Upper lobe of right lung (tissue), 1 donor: ENCODE data around the gene UNC119B. TPM values are rescaled to one million over a fixed set of nuclear protein-coding genes. Genes with fewer than 3 reads are reported as not detected.
A peak's percentile ranks its signal among the peaks of the same experiment; 100 is the strongest.

Experiments
- ATAC-seq: fragments of 200-7000 bp; cut with Tn5 transposase; one replicate; pipeline ENCODE4 v1.9.1; 2020; ENCODE audit warnings: mild to moderate bottlenecking, moderate library complexity
- DNase-seq: peaks from one replicate; pipeline ENCODE4 v3.0.0-alpha.2; 2020
- H3K27ac ChIP-seq: fragments of 200-600 bp; one replicate; pipeline ENCODE4 v1.8.0; 2022
- H3K27me3 ChIP-seq: fragments of 200-600 bp; one replicate; pipeline ENCODE4 v1.8.0; 2022; ENCODE audit warnings: mild to moderate bottlenecking
- H3K36me3 ChIP-seq: fragments of 200-600 bp; one replicate; pipeline ENCODE4 v1.8.0; 2022
- H3K4me1 ChIP-seq: fragments of 200-600 bp; one replicate; pipeline ENCODE4 v1.8.0; 2022
- H3K4me3 ChIP-seq: fragments of 200-600 bp; one replicate; pipeline ENCODE4 v1.8.0; 2022; ENCODE audit warnings: mild to moderate bottlenecking
- H3K9me3 ChIP-seq: fragments of 200-600 bp; one replicate; pipeline ENCODE4 v1.8.0; 2022
- intact Hi-C: fragments of 100-400 bp; cut with DNase I; formaldehyde crosslinking; loops from one replicate; pipeline ENCODE4 v1.11.0; 2022
- long read RNA-seq: library from polyadenylated mRNA; unstranded; transcript quantifications from one replicate; pipeline ENCODE4 v2.0.0, GENCODE V29; 2021
- total RNA-seq: library from RNA; stranded (reverse); fragmentation: NEBNext Ultra II Directional; extraction: Animal tissue kit (Norgen Biotek cat#: 25700); gene quantifications from one replicate; pipeline ENCODE4 v1.2.1, GENCODE V29; 2021
- TF ChIP-seq, protein P1 (sequence below): fragments of 200-600 bp; IDR thresholded peaks from one replicate; pipeline ENCODE4 v1.8.0; 2022; ENCODE audit warnings: antibody characterized with exemption
- donor health status: DM: no; HTN: yes; CAD: no; lungs with severe emphysema.

Gene UNC119B
- total RNA-seq, result 23.0 TPM
- long read RNA-seq, full-length matches to known transcripts, result 12 of 12 reads
- long read RNA-seq, partial matches to known transcripts, result 0 of 12 reads
- long read RNA-seq, other reads (novel, unspliced or antisense), result 0 of 12 reads

DNA sequence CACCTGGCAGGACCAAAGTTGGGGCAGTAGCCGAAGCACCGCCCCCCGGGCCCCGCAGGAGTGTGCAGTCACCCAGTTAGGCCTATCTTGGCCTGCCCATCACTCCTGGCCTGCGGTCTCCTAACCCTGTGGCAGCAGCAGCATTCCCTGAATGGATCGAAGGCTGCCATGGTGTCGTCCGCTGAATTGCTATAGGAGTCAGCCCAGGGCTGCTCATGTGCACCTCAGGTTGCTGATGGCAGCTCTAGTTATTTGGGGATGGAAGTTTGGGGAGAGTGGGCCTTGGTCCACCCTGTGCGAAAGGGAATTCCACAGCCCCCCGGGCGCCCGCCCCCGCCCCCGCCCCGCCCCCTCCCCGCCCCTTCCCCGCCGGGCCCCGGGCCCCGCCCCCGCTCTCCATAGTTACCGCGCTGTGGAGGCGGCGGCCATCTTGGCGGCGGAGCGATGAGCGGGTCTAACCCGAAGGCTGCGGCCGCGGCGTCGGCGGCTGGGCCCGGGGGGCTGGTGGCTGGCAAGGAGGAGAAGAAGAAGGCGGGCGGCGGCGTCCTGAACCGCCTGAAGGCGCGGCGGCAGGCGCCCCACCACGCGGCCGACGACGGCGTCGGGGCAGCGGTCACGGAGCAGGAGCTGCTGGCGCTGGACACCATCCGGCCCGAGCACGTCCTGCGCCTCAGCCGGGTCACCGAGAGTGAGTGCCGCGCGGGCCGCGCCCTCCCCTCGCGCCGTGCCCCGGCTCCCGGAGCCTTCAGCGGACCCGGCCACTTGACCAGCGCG is at the start of gene UNC119B:
TSS of gene UNC119B (plus strand) at position 428 of the 774 bp plus-strand sequence. CDS start at position 445, 17 bp downstream.
- Histone ChIP-seq H3K9me3 (no peaks in the 10 kb centered on the region), H3K27me3 (no peaks in the 10 kb centered on the region), H3K27ac (peak within 1 kb of the TSS; percentile 84), H3K36me3 (peaks cover 17% of the 10 kb centered on the region), H3K4me3 (peak within 1 kb of the TSS; percentile 90), H3K4me1 (peaks cover 16% of the 10 kb centered on the region)
- peak; percentile 89 for DNase-seq
- ATAC-seq, result peak; percentile 92
- intact Hi-C loops, result loop anchor here (5.0 kb wide), 1 partner anchor 63 kb away; no protein-coding TSS in a partner anchor
- TF ChIP-seq, protein P1, sequence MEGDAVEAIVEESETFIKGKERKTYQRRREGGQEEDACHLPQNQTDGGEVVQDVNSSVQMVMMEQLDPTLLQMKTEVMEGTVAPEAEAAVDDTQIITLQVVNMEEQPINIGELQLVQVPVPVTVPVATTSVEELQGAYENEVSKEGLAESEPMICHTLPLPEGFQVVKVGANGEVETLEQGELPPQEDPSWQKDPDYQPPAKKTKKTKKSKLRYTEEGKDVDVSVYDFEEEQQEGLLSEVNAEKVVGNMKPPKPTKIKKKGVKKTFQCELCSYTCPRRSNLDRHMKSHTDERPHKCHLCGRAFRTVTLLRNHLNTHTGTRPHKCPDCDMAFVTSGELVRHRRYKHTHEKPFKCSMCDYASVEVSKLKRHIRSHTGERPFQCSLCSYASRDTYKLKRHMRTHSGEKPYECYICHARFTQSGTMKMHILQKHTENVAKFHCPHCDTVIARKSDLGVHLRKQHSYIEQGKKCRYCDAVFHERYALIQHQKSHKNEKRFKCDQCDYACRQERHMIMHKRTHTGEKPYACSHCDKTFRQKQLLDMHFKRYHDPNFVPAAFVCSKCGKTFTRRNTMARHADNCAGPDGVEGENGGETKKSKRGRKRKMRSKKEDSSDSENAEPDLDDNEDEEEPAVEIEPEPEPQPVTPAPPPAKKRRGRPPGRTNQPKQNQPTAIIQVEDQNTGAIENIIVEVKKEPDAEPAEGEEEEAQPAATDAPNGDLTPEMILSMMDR, result no peak

DNA sequence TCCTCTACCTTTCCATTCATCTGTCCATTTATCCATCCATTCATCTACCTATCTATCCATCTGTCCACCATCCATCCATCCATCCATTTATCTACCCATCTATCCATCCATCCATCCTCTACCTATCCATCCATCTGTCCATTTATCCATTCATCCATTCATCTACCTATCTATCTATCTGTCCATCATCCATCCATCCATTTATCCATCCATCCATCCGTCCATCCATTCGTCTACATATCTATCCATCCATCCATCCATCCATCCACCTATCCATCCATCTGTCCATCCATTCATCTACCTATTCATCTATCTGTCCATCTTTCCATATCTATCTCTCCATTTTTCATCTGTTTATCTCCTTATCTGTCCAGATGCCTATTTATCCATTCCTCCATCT is 48.8 kb upstream of the UNC119B start:
- intact Hi-C loops, result no loop called here
- Histone ChIP-seq H3K36me3 (no peaks in the 10 kb centered on the region), H3K9me3 (no peaks in the 10 kb centered on the region), H3K27ac (no peak overlapping the region), H3K27me3 (no peaks in the 10 kb centered on the region), H3K4me1 (no peaks in the 10 kb centered on the region), H3K4me3 (no peak overlapping the region)
- ATAC-seq (no peak), DNase-seq (no peak)
- TF ChIP-seq, protein P1, result no peak

- no peaks in the 10 kb centered on the region for H3K36me3 ChIP-seq
- TF ChIP-seq, protein P1, result no peak
- H3K4me1 ChIP-seq, result no peaks in the 10 kb centered on the region
- intact Hi-C loops, result no loop called here
- H3K9me3 ChIP-seq, result no peaks in the 10 kb centered on the region
- H3K4me3 ChIP-seq, result no peak overlapping the region
- ATAC-seq (no peak), DNase-seq (no peak)
- H3K27ac ChIP-seq, result no peak overlapping the region
- H3K27me3 ChIP-seq, result no peaks in the 10 kb centered on the region
Observed at GRCh38 chr12:120662879-120663278, 47.4 kb upstream of the UNC119B start.

DNA sequence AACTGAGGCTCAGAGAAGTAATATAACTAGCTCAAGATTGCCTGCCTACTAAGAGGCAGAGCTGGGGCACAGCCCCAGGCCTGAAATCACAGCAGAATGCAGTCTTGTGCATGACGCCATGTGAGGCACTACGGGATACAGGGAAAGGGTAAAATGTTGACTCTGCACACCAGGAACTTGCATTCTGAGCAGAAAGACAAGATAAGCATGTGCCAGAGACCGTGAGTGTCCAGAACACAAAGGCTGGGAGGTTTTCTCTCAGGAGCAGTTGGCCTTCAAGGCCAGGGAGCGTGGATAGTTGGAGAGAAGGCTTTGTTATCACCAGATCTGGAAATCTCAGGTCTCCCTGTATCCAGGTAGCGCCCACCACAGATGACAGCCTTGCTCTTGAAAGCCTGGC is 46.5 kb upstream of the UNC119B start:
- H3K9me3 ChIP-seq, result no peaks in the 10 kb centered on the region
- ATAC-seq (no peak), DNase-seq (no peak)
- no peak overlapping the region for H3K27ac ChIP-seq
- intact Hi-C loops, result no loop called here
- H3K4me1 ChIP-seq, result no peaks in the 10 kb centered on the region
- TF ChIP-seq, protein P1, result no peak
- no peak overlapping the region for H3K4me3 ChIP-seq
- H3K27me3 ChIP-seq, result no peaks in the 10 kb centered on the region
- no peaks in the 10 kb centered on the region for H3K36me3 ChIP-seq

DNA sequence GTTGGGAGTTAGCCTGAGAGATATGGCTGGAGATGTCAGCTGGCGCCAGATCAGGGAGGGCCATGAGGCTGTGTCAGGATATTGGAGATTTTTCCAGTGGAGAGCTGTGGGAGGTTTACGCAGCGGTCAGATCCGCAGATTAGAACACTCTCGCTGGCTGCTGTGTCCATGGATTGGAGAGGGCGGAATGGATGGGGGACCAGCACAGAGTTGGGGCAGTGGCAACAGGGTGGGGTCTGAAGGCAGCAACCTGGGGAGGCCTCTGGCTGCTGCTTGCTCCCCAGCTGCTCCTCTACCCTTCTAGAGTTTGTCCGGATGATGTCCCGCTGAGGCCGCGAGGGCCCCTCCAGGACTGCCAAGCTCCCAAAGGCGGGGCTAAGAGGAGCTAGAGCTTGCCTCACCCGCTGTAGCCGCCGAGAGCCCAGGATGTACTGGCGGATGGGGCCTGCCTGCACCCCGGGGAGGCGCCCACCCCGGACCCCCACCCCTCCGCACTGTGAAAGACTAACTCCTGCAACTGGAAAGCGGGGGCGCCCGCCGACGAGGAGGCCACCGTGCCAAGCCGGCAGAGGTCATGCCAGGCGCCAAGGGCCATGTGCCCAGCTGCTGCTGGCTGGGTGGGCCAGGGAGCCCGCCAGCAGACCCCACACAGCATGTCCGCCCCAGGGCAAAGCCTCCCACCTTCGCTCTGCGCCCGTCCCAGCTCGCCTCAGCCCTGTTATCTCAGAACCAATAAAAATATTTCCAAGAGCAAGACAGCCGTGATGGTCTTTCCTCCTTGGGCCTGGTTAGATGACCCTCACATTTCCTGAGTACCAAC is 43.5 kb upstream of the UNC119B start:
- intact Hi-C loops, result no loop called here
- H3K9me3 ChIP-seq, result no peaks in the 10 kb centered on the region
- no peak overlapping the region for H3K4me3 ChIP-seq
- ATAC-seq (no peak), DNase-seq (no peak)
- H3K27ac ChIP-seq, result no peak overlapping the region
- TF ChIP-seq, protein P1, result no peak
- no peaks in the 10 kb centered on the region for H3K36me3 ChIP-seq
- H3K4me1 ChIP-seq, result no peaks in the 10 kb centered on the region
- no peaks in the 10 kb centered on the region for H3K27me3 ChIP-seq
